Measurements from ENCODE around the gene ERBIN. TPM values are rescaled to one million over a fixed set of nuclear protein-coding genes. Genes with fewer than 3 reads are reported as not detected.

ERBIN gene
- total RNA-seq, 1 experiment from 2014 or later: 143 TPM

DNA sequence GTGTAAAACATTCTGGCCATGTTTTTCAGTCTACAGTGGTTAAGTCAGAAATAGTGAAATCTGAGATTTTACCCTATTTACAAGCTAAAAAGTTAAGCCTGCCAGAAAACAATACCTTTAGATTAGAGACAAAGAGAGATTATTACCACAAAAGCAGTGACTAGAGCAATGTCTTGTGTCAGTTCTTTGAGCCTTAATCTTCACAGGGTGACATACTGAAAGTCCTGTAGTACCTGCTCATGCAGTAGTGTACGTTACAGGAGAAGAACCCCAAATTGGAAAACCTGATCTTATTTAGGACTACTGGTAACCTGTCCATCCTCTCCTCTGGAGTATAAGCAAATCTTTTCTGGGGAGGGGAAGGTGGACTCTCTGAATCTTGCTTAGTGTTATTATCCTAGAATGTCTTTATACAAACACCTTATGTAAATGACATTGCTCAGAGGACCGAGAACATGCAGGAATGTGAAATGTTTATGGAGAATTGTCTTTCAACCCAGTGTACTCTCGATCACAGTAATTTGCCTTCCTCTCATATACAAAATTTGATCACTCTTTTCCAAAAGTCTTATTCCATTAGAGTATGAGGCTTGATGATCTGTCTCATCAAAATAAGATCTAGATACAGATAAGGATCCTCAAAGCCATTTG, 55.7 kb downstream of the ERBIN start:
- Histone ChIP-seq H3K9me2 (ENCODE audit: insufficient read depth) (no peaks in the 10 kb centered on the region), H3K4me3 (no peak overlapping the region), H3K27ac (peak overlapping the region; percentile 58), H3K4me2 (no peak overlapping the region), H3K9me3 (ENCODE audit: insufficient read depth, low read depth) (no peaks in the 10 kb centered on the region), H3K27me3 (ENCODE audit: insufficient read depth, low read depth) (no peaks in the 10 kb centered on the region), H3K36me3 (ENCODE audit: low read depth) (peaks cover 8% of the 10 kb centered on the region), H4K20me1 (ENCODE audit: insufficient read depth) (peaks cover 30% of the 10 kb centered on the region), H2AFZ (no peak overlapping the region), H3K4me1 (replicated peaks; ENCODE audit: insufficient read depth) (peaks cover 14% of the 10 kb centered on the region), H3F3A (ENCODE audit: insufficient read depth, low read depth) (0 out of 2 replicates have a peak, but pooled peaks cover 7% of the 10 kb centered on the region), H3K79me2 (ENCODE audit: low read depth) (peaks cover 93% of the 10 kb centered on the region)
- intact Hi-C loops (cut with micrococcal nuclease; ENCODE audit: unreplicated experiment): no loop called here
- TF ChIP-seq, protein P1, sequence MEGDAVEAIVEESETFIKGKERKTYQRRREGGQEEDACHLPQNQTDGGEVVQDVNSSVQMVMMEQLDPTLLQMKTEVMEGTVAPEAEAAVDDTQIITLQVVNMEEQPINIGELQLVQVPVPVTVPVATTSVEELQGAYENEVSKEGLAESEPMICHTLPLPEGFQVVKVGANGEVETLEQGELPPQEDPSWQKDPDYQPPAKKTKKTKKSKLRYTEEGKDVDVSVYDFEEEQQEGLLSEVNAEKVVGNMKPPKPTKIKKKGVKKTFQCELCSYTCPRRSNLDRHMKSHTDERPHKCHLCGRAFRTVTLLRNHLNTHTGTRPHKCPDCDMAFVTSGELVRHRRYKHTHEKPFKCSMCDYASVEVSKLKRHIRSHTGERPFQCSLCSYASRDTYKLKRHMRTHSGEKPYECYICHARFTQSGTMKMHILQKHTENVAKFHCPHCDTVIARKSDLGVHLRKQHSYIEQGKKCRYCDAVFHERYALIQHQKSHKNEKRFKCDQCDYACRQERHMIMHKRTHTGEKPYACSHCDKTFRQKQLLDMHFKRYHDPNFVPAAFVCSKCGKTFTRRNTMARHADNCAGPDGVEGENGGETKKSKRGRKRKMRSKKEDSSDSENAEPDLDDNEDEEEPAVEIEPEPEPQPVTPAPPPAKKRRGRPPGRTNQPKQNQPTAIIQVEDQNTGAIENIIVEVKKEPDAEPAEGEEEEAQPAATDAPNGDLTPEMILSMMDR (conservative IDR thresholded peaks at IDR 0.05): no peak
- no peak for DNase-seq
- no TSS peak for BruUV-seq (replicated peaks)
- ChIA-PET CTCF (no interaction called here), POLR2A (ENCODE audit: unreplicated experiment) (no interaction called here)

DNA sequence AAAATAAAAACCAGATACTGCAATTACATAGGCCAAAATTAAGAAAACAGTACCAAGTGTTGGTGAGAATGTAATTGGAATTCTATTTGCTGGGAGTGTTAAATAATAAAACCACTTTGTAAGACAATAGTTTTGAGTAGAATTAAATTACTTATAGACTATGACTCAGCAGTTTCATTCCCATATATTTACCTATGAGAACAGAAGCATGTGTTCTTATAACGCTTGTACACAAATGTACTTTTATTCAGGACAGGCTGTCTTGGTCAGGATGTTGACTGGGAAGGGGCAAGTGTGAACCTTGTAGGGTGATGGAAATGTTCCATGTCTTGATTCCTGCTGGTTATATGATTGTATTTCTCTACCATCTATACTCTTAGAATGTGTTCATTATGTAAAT, 56.3 kb downstream of the ERBIN start:
- intact Hi-C loops (cut with micrococcal nuclease; ENCODE audit: unreplicated experiment): no loop called here
- CTCF ChIA-PET: no interaction called here
- no peak for DNase-seq
- H3K4me3 ChIP-seq: no peak overlapping the region
- peaks cover 14% of the 10 kb centered on the region for H3K4me1 ChIP-seq (replicated peaks; ENCODE audit: insufficient read depth)
- H3K4me2 ChIP-seq: no peak overlapping the region
- H3K79me2 ChIP-seq (ENCODE audit: low read depth): peaks cover 98% of the 10 kb centered on the region
- H3K36me3 ChIP-seq (ENCODE audit: low read depth): peaks cover 8% of the 10 kb centered on the region
- BruUV-seq (replicated peaks): no TSS peak
- H2AFZ ChIP-seq: no peak overlapping the region
- H3F3A ChIP-seq (ENCODE audit: insufficient read depth, low read depth): 0 out of 2 replicates have a peak, but pooled peaks cover 7% of the 10 kb centered on the region
- no peaks in the 10 kb centered on the region for H3K9me2 ChIP-seq (ENCODE audit: insufficient read depth)
- no peaks in the 10 kb centered on the region for H3K9me3 ChIP-seq (ENCODE audit: insufficient read depth, low read depth)
- TF ChIP-seq, protein P1 (conservative IDR thresholded peaks at IDR 0.05): no peak
- TF ChIP-seq EZH2 (IDR thresholded peaks at IDR 0.05; ENCODE audit: low read depth): no peak
- no peaks in the 10 kb centered on the region for H3K27me3 ChIP-seq (ENCODE audit: insufficient read depth, low read depth)
- H3K27ac ChIP-seq: peak overlapping the region; percentile 58
- POLR2A ChIA-PET (ENCODE audit: unreplicated experiment): no interaction called here
- H4K20me1 ChIP-seq (ENCODE audit: insufficient read depth): peaks cover 30% of the 10 kb centered on the region

- Histone ChIP-seq H2AFZ (no peak overlapping the region), H3F3A (ENCODE audit: insufficient read depth, low read depth) (peaks cover 16% of the 10 kb centered on the region; the same call in 1 of the 2 replicates), H3K79me2 (ENCODE audit: low read depth) (peaks cover 98% of the 10 kb centered on the region), H3K4me1 (replicated peaks; ENCODE audit: insufficient read depth) (peaks cover 14% of the 10 kb centered on the region), H3K9me2 (ENCODE audit: insufficient read depth) (no peaks in the 10 kb centered on the region), H3K4me2 (no peak overlapping the region), H3K9me3 (ENCODE audit: insufficient read depth, low read depth) (no peaks in the 10 kb centered on the region), H3K27ac (no peak overlapping the region), H3K36me3 (ENCODE audit: low read depth) (peaks cover under 1% of the 10 kb centered on the region; the same call in 1 of the 2 replicates), H4K20me1 (ENCODE audit: insufficient read depth) (peaks cover 37% of the 10 kb centered on the region), H3K27me3 (ENCODE audit: insufficient read depth, low read depth) (no peaks in the 10 kb centered on the region), H3K4me3 (no peak overlapping the region)
- TF ChIP-seq, protein P1 (conservative IDR thresholded peaks at IDR 0.05): no peak
- TF ChIP-seq EZH2 (IDR thresholded peaks at IDR 0.05; ENCODE audit: low read depth): no peak
- ChIA-PET CTCF (no interaction called here), POLR2A (ENCODE audit: unreplicated experiment) (no interaction called here)
- no TSS peak for BruUV-seq (replicated peaks)
- intact Hi-C loops (cut with micrococcal nuclease; ENCODE audit: unreplicated experiment): no loop called here
- no peak for DNase-seq
These were observed 57.9 kb downstream of the ERBIN start for GRCh38 chr5:65984098-65984885.

All from PC-9 (cell line).